GM04503 (cell line): ENCODE measurements around the gene TNNI3K.

Experiments
- DNase-seq: peaks from one replicate; pipeline ENCODE4 v3.0.0-alpha.2; 2012; ENCODE audit warnings: low read depth

Gene TNNI3K

GRCh38 chr1:74316302-74316701 lies 81.1 kb downstream of the TNNI3K start:
- no peak for DNase-seq

GRCh38 chr1:74317663-74318062 lies 82.5 kb downstream of the TNNI3K start:
- no peak for DNase-seq

GRCh38 chr1:74323937-74324473 lies 88.8 kb downstream of the TNNI3K start:
- DNase-seq = no peak

- DNase-seq = no peak
Observed at GRCh38 chr1:74324684-74325448, 89.7 kb downstream of the TNNI3K start.

GRCh38 chr1:74328851-74329250 lies 93.7 kb downstream of the TNNI3K start:
- no peak for DNase-seq

GRCh38 chr1:74333244-74333643 lies 98.1 kb downstream of the TNNI3K start:
- DNase-seq = no peak

GRCh38 chr1:74334147-74334546 lies 99.0 kb downstream of the TNNI3K start:
- no peak for DNase-seq

GRCh38 chr1:74340656-74341055 lies 105.5 kb downstream of the TNNI3K start:
- DNase-seq = no peak

GRCh38 chr1:74341702-74342339 lies 106.6 kb downstream of the TNNI3K start:
- no peak for DNase-seq

GRCh38 chr1:74343216-74343615 lies 108.0 kb downstream of the TNNI3K start:
- no peak for DNase-seq

GRCh38 chr1:74344387-74344786 lies 109.2 kb downstream of the TNNI3K start:
- no peak for DNase-seq

- DNase-seq = no peak
Observed at GRCh38 chr1:74356493-74356892, 121.3 kb downstream of the TNNI3K start.

GRCh38 chr1:74357150-74357549 lies 122.0 kb downstream of the TNNI3K start:
- no peak for DNase-seq

GRCh38 chr1:74357756-74358155 lies 122.6 kb downstream of the TNNI3K start:
- DNase-seq = no peak

GRCh38 chr1:74362691-74363090 lies 127.5 kb downstream of the TNNI3K start:
- DNase-seq = no peak

GRCh38 chr1:74363220-74363619 lies 128.0 kb downstream of the TNNI3K start:
- no peak for DNase-seq

GRCh38 chr1:74367175-74367813 lies 132.1 kb downstream of the TNNI3K start:
- DNase-seq = no peak

GRCh38 chr1:74368335-74368734 lies 133.1 kb downstream of the TNNI3K start:
- no peak for DNase-seq

- no peak for DNase-seq
Observed at GRCh38 chr1:74375376-74375775, 140.2 kb downstream of the TNNI3K start.

GRCh38 chr1:74380252-74380651 lies 145.1 kb downstream of the TNNI3K start:
- DNase-seq = no peak

- no peak for DNase-seq
Observed at GRCh38 chr1:74388855-74389254, 153.7 kb downstream of the TNNI3K start.

GRCh38 chr1:74392186-74392585 lies 157.0 kb downstream of the TNNI3K start:
- no peak for DNase-seq

GRCh38 chr1:74392840-74393239 lies 157.7 kb downstream of the TNNI3K start:
- DNase-seq = no peak
